Fibroblast of skin of left quadriceps (primary cell): ENCODE measurements around the gene FLVCR1.
"Not testable (repeated sequence)": the region's sequence is repeated elsewhere in the genome, so short reads cannot be mapped to it uniquely, and the experiment has no call there.

ENCODE experiments used
- DNase-seq, 2 experiments: peaks; one replicate each; pipeline ENCODE4 v3.0.0-alpha.2; 2013; ENCODE audit warnings: low read depth in 2 of 2

Gene FLVCR1

GRCh38 chr1:212857992-212858460, at the start of gene FLVCR1:
Gene FLVCR1, plus strand, starts transcription at chr1:212858275. Its CDS starts 178 bp downstream, at chr1:212858453.
- peak; percentile 87 for DNase-seq

- DNase-seq: peak in 1 of 2 experiments; percentile 4
These were observed 43.3 kb upstream of the FLVCR1 start for GRCh38 chr1:212814537-212815334.

GRCh38 chr1:212816567-212817278, 41.4 kb upstream of the FLVCR1 start:
- DNase-seq: no peak

GRCh38 chr1:212819726-212820125, 38.3 kb upstream of the FLVCR1 start:
- no peak for DNase-seq

GRCh38 chr1:212820969-212821368, 37.1 kb upstream of the FLVCR1 start:
- no peak for DNase-seq

- DNase-seq: no peak
These were observed 35.1 kb upstream of the FLVCR1 start for GRCh38 chr1:212822956-212823355.

GRCh38 chr1:212824201-212824600, 33.9 kb upstream of the FLVCR1 start:
- DNase-seq: no peak

GRCh38 chr1:212825798-212826452, 32.1 kb upstream of the FLVCR1 start:
- no peak for DNase-seq

GRCh38 chr1:212827171-212827776, 30.8 kb upstream of the FLVCR1 start:
- no peak for DNase-seq

- DNase-seq: no peak
These were observed 30.2 kb upstream of the FLVCR1 start for GRCh38 chr1:212827831-212828278.

- no peak for DNase-seq
These were observed 29.7 kb upstream of the FLVCR1 start for GRCh38 chr1:212828395-212828794.

GRCh38 chr1:212833211-212834207, 24.6 kb upstream of the FLVCR1 start:
- DNase-seq: not testable (repeated sequence)

GRCh38 chr1:212838145-212838544, 19.9 kb upstream of the FLVCR1 start:
- DNase-seq: no peak

- DNase-seq: not testable (repeated sequence)
These were observed 13.6 kb upstream of the FLVCR1 start for GRCh38 chr1:212844521-212844920.

- DNase-seq: no peak
These were observed 10.5 kb upstream of the FLVCR1 start, which contains the start of gene SPATA45 for GRCh38 chr1:212847549-212847948. Gene SPATA45, minus strand, starts transcription at chr1:212847649. Its CDS starts 11,500 bp downstream, at chr1:212836149.

- DNase-seq: no peak
These were observed 5.9 kb upstream of the FLVCR1 start for GRCh38 chr1:212852105-212852688.

- DNase-seq: no peak
These were observed 4.4 kb upstream of the FLVCR1 start for GRCh38 chr1:212853658-212854057.

- DNase-seq: no peak
These were observed 1.3 kb upstream of the FLVCR1 start for GRCh38 chr1:212856755-212857154.

- DNase-seq: no peak
These were observed 588 bp downstream of the FLVCR1 start for GRCh38 chr1:212858461-212859265.
